HTR-8/SVneo (cell line): Measurements from ENCODE around the gene PLK3.

ENCODE experiments used
- DNase-seq: peaks from one replicate; pipeline ENCODE4 v3.0.0; 2011; ENCODE audit warnings: low spot score, mixed read lengths; ENCODE audit not compliant: insufficient read length
- FAIRE-seq: peaks from 2 replicates; lab custom pipeline; 2011; peaks lifted over from hg19 to GRCh38; lab: Jason Lieb, UNC

Gene PLK3

GRCh38 chr1:44849575-44850132, 49.5 kb downstream of the PLK3 start:
- FAIRE-seq (no peak), DNase-seq (no peak)

GRCh38 chr1:44851308-44851707, 51.1 kb downstream of the PLK3 start:
- DNase-seq (no peak), FAIRE-seq (no peak)

GRCh38 chr1:44853201-44853600, 53.0 kb downstream of the PLK3 start:
- FAIRE-seq (no peak), DNase-seq (no peak)

- DNase-seq (no peak), FAIRE-seq (no peak)
Observed at GRCh38 chr1:44854970-44855369, 54.8 kb downstream of the PLK3 start.
